Osteoblast (primary cell): Measurements from ENCODE around the gene UBASH3A. TPM values are rescaled to one million over a fixed set of nuclear protein-coding genes. Genes with fewer than 3 reads are reported as not detected.

ENCODE experiments used
- DNase-seq: peaks from one replicate; pipeline ENCODE4 v3.0.0; 2011; ENCODE audit warnings: low spot score, mixed read lengths; ENCODE audit not compliant: insufficient read length; ENCODE audit errors: missing footprints
- H2AFZ ChIP-seq: 2 replicates; pipeline ENCODE4 v1.6.0; 2011; ENCODE audit warnings: mild to moderate bottlenecking, low read length
- H3K27ac ChIP-seq: 2 replicates; pipeline ENCODE4 v1.5.1; 2011; ENCODE audit warnings: mild to moderate bottlenecking, low read depth, low read length, moderate library complexity
- H3K27me3 ChIP-seq: 2 replicates; pipeline ENCODE4 v1.6.0; 2012; ENCODE audit warnings: mild to moderate bottlenecking, control low read depth, inconsistent platforms, low read length, moderate library complexity; ENCODE audit not compliant: insufficient read depth
- H3K36me3 ChIP-seq: 2 replicates; pipeline ENCODE4 v1.5.1; 2011; ENCODE audit warnings: mild to moderate bottlenecking, low read length, control low read depth, moderate library complexity; ENCODE audit not compliant: insufficient read depth
- H3K4me1 ChIP-seq: 2 replicates; pipeline ENCODE4 v1.5.1; 2011; ENCODE audit warnings: mild to moderate bottlenecking, low read length, control low read depth, moderate library complexity; ENCODE audit not compliant: insufficient read depth
- H3K4me2 ChIP-seq: 2 replicates; pipeline ENCODE4 v1.6.0; 2011; ENCODE audit warnings: mild to moderate bottlenecking, low read length; ENCODE audit not compliant: insufficient read depth
- H3K4me3 ChIP-seq: fragments of 200-600 bp; sonication (generic); 3 replicates; pipeline ENCODE4 v1.5.1; 2012; ENCODE audit warnings: mild to moderate bottlenecking, low read length, inconsistent platforms; ENCODE audit not compliant: insufficient read depth
- H3K79me2 ChIP-seq: 2 replicates; pipeline ENCODE4 v1.6.0; 2012; ENCODE audit warnings: mild to moderate bottlenecking, low read length, control low read depth, inconsistent platforms; ENCODE audit not compliant: insufficient read depth
- H3K9me3 ChIP-seq: 2 replicates; pipeline ENCODE4 v1.5.1; 2011; ENCODE audit warnings: low read depth, low read length, control low read depth
- H4K20me1 ChIP-seq: 2 replicates; pipeline ENCODE4 v1.6.0; 2012; ENCODE audit warnings: mild to moderate bottlenecking, low read length, control low read depth; ENCODE audit not compliant: insufficient read depth
- CTCF ChIP-seq: IDR thresholded peaks from 2 replicates; pipeline ENCODE4 v1.5.1; 2011; ENCODE audit warnings: mild to moderate bottlenecking, low read depth, low read length, moderate library complexity; ENCODE audit errors: extremely low read depth
- total RNA-seq: library from RNA; depleted of rRNA; stranded (reverse); fragments of >200 nt; gene quantifications from 2 replicates; pipeline ENCODE4 v1.2.3, GENCODE V29; 2012

UBASH3A gene
- total RNA-seq, 1 donor = not detected

GRCh38 chr21:42459546-42460215, 56.0 kb downstream of the UBASH3A start:
- no peaks in the 10 kb centered on the region for H3K9me3 ChIP-seq

GRCh38 chr21:42460391-42461184, 56.9 kb downstream of the UBASH3A start:
- Histone ChIP-seq H3K27me3 (no peaks in the 10 kb centered on the region), H3K9me3 (no peaks in the 10 kb centered on the region), H3K4me1 (no peaks in the 10 kb centered on the region), H3K4me2 (no peak overlapping the region), H2AFZ (no peak overlapping the region), H3K4me3 (no peak overlapping the region), H3K79me2 (no peaks in the 10 kb centered on the region), H3K36me3 (no peaks in the 10 kb centered on the region), H4K20me1 (no peaks in the 10 kb centered on the region), H3K27ac (no peak overlapping the region)
- no peak for TF ChIP-seq CTCF
- no peak for DNase-seq

More at GRCh38 chr21:42459546-42460215, 56.0 kb downstream of the UBASH3A start:
- Histone ChIP-seq H3K4me1 (no peaks in the 10 kb centered on the region), H3K4me3 (no peak overlapping the region), H3K79me2 (no peaks in the 10 kb centered on the region), H3K27ac (no peak overlapping the region), H4K20me1 (no peaks in the 10 kb centered on the region), H3K36me3 (no peaks in the 10 kb centered on the region), H2AFZ (no peak overlapping the region), H3K27me3 (no peaks in the 10 kb centered on the region), H3K4me2 (no peak overlapping the region)
- TF ChIP-seq CTCF = no peak
- no peak for DNase-seq

GRCh38 chr21:42461185-42461520, 57.5 kb downstream of the UBASH3A start:
- Histone ChIP-seq H4K20me1 (no peaks in the 10 kb centered on the region), H3K27ac (no peak overlapping the region), H3K27me3 (no peaks in the 10 kb centered on the region), H3K4me3 (no peak overlapping the region), H3K79me2 (no peaks in the 10 kb centered on the region), H3K4me2 (no peak overlapping the region), H3K4me1 (no peaks in the 10 kb centered on the region), H3K36me3 (no peaks in the 10 kb centered on the region), H3K9me3 (no peaks in the 10 kb centered on the region), H2AFZ (no peak overlapping the region)
- DNase-seq = no peak
- no peak for TF ChIP-seq CTCF
